GM18511 (cell line): ENCODE measurements around the gene KCNA10.

Source experiments
- ATAC-seq: cut with Tn5 transposase; IDR thresholded peaks from one replicate; pipeline ENCODE4 v1.9.1; 2021; ENCODE audit warnings: mild to moderate bottlenecking, moderate library complexity; ENCODE audit not compliant: unreplicated experiment

The KCNA10 gene

GRCh38 chr1:110501488-110502132 is 17.4 kb downstream of the KCNA10 start:
- no peak for ATAC-seq

DNA sequence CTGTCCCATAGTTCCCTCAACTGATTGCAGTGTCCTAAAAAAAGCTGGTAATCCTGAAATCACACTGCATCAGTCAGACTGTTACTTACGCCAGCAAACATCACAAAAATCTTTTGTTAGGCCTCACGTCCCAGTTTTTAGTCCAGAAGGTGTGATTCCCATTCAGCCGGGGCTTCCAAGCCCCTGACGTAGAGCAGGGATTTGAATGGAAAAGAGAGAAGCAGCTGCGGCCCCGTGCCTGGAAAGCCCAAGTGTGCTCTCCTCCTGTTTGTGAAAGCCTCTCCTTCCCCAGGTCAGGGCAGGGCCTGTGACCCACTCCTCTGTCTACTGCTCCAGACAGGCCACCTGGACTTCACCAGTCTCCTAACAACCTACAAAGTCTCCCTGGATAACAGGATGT is 20.7 kb downstream of the KCNA10 start:
- ATAC-seq, result no peak

- no peak for ATAC-seq
Measured at GRCh38 chr1:110495926-110496600, 22.9 kb downstream of the KCNA10 start.

GRCh38 chr1:110494522-110495406 is 24.2 kb downstream of the KCNA10 start:
- ATAC-seq, result no peak

GRCh38 chr1:110494036-110494435 is 24.9 kb downstream of the KCNA10 start:
- no peak for ATAC-seq

DNA sequence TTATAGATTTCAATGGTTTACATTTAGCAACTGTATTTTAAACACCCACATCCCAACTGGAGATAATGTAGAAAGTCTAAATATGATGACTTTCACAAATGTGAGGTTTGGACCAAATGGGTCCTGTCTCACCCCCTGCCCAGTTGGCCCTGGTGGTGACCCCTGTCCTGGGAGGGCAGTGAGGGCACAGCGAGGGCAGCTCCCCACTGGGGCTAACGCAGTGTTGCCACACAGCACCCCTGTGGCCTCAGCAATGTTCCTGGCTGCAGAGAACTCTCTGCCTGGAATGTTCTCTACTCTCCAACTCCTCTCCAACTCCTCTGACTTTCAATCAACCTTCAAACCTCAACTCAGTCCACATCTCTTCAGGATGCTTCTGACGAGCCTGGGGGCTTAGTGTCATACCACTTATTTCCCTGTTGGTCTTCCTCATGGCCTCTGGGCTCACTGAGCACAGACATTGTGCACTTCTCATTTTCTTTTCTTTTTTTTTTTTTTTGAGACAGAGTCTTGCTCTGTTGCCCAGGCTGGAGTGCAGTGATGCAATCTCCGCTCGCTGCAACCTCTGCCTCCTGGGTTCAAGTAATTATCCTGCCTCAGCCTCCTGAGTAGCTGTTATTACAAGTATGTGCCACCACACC is 25.8 kb downstream of the KCNA10 start:
- ATAC-seq, result no peak

DNA sequence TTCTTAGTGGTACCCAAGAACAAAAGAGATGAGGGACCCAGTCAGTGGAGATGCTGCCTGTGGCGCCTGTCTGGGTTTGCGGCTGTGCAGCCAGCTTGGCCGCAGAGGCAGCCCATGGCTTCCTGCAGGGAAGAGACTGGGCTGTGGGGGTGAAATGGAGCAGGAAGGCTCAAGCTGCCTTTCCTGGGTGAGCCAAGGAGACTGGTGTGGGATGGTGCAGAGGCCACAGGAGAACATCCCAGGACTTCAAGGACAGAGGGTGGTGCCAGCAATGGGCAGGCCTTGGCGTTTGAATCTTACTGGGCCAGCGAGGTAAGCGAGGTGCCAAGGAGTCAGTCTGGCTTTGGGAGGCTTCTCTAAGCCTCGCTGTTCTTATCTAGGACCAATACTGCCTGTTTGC is 26.4 kb downstream of the KCNA10 start:
- ATAC-seq, result no peak

- no peak for ATAC-seq
Measured at GRCh38 chr1:110490791-110491451, 28.1 kb downstream of the KCNA10 start.

GRCh38 chr1:110489973-110490542 is 28.9 kb downstream of the KCNA10 start:
- ATAC-seq, result no peak

- no peak for ATAC-seq
Measured at GRCh38 chr1:110489406-110489805, 29.6 kb downstream of the KCNA10 start.

DNA sequence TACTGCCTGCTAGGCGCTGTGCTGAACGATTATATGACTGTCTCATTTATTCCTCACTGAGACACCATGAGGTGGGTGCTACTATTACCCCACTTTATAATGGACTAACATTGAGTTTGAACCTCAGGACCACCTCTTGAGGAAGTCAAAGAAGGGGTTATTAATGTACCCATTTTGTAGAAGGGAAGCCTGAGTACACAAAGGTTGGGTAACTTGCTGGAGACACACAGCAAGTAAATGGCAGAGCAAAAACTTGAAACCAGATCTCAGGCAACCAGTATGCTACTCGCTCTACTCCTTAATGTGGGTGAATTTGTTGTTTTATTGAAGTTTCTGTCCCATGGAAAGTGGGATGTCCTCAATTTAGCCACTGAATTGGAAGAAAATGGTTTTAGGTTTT is 30.1 kb downstream of the KCNA10 start:
- ATAC-seq, result no peak

DNA sequence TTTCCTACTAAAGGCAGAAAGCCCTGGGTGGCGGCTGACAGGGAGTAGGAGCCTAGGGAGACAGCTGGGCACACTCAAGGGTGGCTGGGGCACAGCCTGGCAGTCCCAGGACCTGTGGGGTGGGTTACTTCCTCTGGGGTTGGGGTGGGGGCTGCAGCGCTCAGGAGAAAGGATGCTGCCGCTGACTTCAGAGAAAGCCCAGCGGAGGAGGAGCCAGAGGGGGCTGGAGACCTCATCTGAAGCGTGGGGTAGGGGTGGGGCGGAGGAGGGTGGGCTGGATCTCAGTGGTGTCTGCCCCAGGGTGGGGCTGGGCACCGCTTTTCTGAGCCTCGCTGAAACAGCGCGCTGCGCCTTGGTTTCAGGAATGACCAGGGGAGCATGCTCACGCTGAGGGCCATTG is 30.8 kb downstream of the KCNA10 start:
- no peak for ATAC-seq

DNA sequence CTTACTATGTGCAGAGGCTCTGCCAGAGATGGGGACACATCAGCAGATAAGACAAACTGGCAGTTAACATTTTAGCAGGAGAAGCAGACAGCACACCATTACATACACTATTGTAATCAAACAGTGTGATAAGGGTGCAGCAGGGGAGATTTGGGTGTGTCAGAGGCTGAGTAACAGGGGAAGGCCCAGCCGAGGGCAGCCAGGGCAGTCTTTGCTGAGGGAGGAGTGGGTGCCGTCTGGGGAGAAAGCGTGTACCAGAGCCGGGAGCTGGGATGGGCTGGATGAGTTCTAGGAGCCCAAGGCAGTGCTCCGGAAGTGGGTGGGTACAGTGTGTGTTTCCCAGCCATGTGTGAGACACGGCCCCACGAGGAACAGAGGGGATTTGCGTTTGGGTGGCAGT is 31.2 kb downstream of the KCNA10 start:
- no peak for ATAC-seq

DNA sequence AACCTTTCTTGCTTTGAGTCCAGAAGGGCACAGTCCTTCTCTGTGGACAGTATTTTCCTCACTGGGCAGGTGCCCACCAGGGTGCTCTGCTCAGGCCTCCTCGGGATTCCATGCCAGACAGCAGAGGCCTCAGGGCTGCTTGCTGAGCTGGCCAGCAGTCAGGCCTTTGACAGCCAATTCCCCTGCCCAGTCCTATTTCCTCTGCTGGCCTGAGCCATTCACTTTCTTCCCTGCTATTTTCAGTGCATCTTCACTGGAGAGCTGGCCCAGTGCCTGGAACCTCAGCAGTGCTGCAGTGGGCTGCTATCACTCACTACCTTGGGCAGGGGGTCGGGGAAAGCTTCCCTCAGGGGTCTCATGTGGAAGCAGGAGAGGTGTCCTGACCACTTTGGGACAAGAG is 33.2 kb downstream of the KCNA10 start:
- no peak for ATAC-seq

DNA sequence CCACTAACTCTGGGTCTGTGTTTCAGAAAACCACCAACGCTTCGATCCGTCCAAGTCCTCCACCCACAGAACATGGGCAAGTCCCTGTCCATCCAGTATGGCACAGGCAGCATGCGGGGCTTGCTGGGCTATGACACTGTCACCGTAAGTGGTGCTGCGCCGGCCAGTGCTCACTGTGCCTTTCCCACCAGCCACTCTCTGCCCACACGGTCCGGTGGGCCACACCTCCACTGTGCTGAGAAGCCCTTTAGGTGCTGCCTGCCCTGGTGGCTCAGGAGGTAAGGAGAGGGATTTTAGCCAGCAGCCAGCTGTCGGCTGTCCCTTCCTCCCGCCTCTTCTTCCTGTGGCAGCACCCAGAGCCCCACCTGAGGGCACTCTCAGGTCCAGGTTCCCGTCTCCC is 34.2 kb downstream of the KCNA10 start:
- ATAC-seq, result no peak

GRCh38 chr1:110483308-110483685 is 35.7 kb downstream of the KCNA10 start:
- no peak for ATAC-seq

GRCh38 chr1:110482662-110483307 is 36.2 kb downstream of the KCNA10 start:
- ATAC-seq, result no peak

DNA sequence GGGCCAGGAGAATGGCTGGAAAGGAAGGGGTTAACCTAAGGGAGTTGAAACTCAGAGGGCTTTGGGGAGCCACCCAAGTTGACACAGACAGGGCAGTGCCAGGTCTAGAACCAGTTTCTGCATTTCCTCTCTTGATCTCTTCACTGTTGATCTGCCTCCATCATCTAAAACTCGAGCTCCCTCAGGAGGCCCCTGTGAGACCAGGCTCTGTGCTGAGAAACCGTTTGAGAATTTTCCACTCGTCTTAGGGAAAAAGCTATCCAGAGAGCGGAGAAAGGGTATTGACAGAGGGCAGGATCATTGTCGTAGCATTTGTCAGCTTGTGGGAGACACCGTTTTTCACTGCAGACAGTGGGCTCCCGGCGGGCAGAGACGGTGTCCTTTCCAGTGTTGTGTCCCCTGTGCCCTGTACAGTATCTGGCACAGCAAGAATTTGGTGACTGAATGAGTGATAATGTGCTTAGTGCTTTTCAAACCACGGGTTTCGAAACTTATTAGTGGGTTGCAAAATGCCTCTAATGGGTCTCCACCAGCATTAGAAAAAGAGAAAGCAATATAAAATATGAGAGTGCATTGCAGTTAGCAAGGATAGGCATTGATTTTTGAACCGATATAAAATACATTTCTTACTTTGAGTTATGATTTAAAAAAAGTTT is 36.9 kb downstream of the KCNA10 start:
- ATAC-seq, result no peak

DNA sequence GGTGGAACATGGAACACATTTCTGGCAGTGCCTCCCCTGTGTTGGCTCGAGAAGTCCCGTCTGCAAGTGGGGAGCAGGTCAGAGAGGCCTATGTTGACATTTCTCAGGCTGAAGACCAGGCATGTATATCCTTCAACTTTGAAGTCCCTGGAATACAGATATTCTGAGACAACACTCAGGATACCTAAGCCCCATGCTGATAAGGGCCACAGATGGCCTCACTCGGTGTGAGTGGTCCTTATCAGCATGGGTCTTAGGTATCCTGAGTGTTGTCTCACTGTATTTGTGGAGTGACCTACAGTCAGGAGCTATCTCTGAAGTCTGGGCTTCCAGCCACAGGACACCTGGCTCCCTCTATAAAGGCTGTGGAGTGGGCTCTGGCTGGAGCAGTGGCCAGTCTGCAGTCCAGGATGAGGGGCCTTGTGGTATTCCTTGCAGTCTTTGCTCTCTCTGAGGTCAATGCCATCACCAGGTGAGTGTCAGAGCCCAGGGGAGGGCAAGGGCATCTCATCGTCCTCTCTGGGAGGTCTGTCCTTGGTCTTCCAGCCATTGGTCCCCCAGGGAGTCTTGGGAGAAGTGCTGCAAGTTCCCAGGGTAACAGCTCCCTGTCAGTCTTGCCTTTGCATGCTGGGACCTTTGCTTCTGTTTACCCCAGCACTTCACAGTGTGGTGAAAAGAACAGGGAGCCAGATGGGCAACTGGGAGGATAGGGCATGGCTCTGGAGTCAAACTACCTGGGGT is 38.4 kb downstream of the KCNA10 start:
- ATAC-seq, result no peak
